Measurements from ENCODE around the gene PRKACA.
"Not testable (repeated sequence)": the region's sequence is repeated elsewhere in the genome, so short reads cannot be mapped to it uniquely, and the experiment has no call there.

The PRKACA gene

GRCh38 chr19:14052470-14052869, 65.1 kb downstream of the PRKACA start:
- DNase-seq (ENCODE audit: insufficient read length, low spot score) (no peak), FAIRE-seq (no peak)
- no peak for TF ChIP-seq CTCF (IDR thresholded peaks at IDR 0.05; ENCODE audit: insufficient read depth, missing control alignments)

GRCh38 chr19:14051980-14052379, 65.6 kb downstream of the PRKACA start:
- TF ChIP-seq CTCF (IDR thresholded peaks at IDR 0.05; ENCODE audit: insufficient read depth, missing control alignments): no peak
- FAIRE-seq (no peak), DNase-seq (ENCODE audit: insufficient read length, low spot score) (no peak)

GRCh38 chr19:14050961-14051360, 66.6 kb downstream of the PRKACA start:
- not testable (repeated sequence) for DNase-seq (ENCODE audit: insufficient read length, low spot score); FAIRE-seq

- no peak for FAIRE-seq
- TF ChIP-seq CTCF (IDR thresholded peaks at IDR 0.05; ENCODE audit: insufficient read depth, missing control alignments): no peak
- no peak for DNase-seq (ENCODE audit: insufficient read length, low spot score)
These were observed 67.0 kb downstream of the PRKACA start for GRCh38 chr19:14050512-14050911.

- FAIRE-seq: no peak
- TF ChIP-seq CTCF (IDR thresholded peaks at IDR 0.05; ENCODE audit: insufficient read depth, missing control alignments): peak; percentile 53
- DNase-seq (ENCODE audit: insufficient read length, low spot score): peak; percentile 82
These were observed 69.0 kb downstream of the PRKACA start for GRCh38 chr19:14048443-14049153.

- DNase-seq (ENCODE audit: insufficient read length, low spot score); FAIRE-seq: not testable (repeated sequence)
These were observed 69.7 kb downstream of the PRKACA start for GRCh38 chr19:14047866-14048265.

GRCh38 chr19:14042659-14043608, 74.6 kb downstream of the PRKACA start:
- not testable (repeated sequence) for FAIRE-seq
- DNase-seq (ENCODE audit: insufficient read length, low spot score): peak; percentile 60
- TF ChIP-seq CTCF (IDR thresholded peaks at IDR 0.05; ENCODE audit: insufficient read depth, missing control alignments): peak; percentile 44
